VCaP (cell line): ENCODE measurements around the gene CMTM5.
"Not testable (repeated sequence)": the region's sequence is repeated elsewhere in the genome, so short reads cannot be mapped to it uniquely, and the experiment has no call there.

Source experiments
- H3K27ac ChIP-seq: fragments of 450-650 bp; 2 replicates; pipeline ENCODE4 v1.5.1; 2017
- CTCF ChIP-seq: fragments of 450-650 bp; conservative IDR thresholded peaks from 2 replicates; pipeline ENCODE4 v1.5.1; 2017; ENCODE audit warnings: mild to moderate bottlenecking, moderate library complexity

Gene CMTM5

GRCh38 chr14:23380976-23381375 is 4.1 kb downstream of the CMTM5 start:
- TF ChIP-seq CTCF, result no peak
- H3K27ac ChIP-seq, result no peak overlapping the region

DNA sequence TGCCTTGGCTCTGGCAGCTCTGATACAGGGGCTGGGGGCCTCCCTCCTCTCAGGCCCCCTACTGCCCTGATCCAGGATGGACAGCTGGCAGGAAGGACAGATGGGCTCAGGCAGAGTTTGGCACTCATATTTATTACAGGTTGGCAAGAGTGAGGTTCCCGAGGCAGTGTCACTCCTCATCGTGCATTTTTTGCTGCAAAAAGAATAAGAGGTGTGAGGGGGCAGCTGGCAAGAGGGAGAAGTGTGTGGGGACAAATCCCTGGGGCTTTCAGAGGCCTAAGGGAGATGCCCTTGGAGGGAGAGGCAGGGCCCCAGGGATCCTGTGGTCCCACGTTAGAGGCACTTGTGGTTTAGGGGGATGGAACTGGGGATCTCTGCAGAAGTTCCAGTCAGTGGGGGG is 5.0 kb downstream of the CMTM5 start:
- H3K27ac ChIP-seq, result no peak overlapping the region
- TF ChIP-seq CTCF, result no peak

- H3K27ac ChIP-seq, result no peak overlapping the region
- TF ChIP-seq CTCF, result no peak
Observed at GRCh38 chr14:23382276-23382675, 5.4 kb downstream of the CMTM5 start.

DNA sequence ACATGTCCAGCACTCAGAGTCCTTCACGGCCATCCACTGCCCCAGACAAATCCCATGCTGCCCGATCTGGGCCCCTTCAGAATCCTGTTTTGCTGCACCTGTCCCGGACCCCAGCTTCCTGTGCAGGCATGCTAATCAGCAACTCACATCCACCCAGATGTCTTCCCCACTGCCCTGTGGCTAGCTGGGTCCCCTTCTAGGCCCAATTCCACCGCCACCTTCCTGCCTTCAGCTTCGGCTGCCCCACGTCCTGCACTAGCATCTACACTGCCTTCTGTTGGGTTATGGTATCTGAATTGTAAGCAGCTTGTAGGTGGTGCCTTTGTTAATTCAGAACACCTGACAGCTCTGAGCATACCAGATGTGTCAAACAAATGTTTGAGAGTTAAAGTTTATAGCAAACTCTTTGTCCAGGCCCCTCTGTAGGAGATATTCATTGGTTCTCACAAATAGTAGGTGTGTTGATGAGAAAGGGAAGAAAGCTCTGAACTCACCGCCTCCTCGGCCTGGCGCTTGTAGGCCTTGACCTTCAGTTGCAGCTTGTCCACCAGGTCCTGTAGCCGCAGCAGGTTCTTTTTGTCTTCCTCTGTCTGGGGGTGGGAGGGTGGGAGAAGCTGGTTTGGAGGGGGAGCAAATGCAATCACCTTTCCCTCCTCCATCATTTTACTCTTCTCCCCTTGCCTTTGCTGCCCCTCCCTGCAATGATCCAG is 6.0 kb downstream of the CMTM5 start:
- H3K27ac ChIP-seq, result no peak overlapping the region
- TF ChIP-seq CTCF, result no peak

GRCh38 chr14:23384364-23385080 is 7.7 kb downstream of the CMTM5 start:
- no peak overlapping the region for H3K27ac ChIP-seq
- no peak for TF ChIP-seq CTCF

GRCh38 chr14:23385244-23385641 is 8.4 kb downstream of the CMTM5 start:
- no peak for TF ChIP-seq CTCF
- H3K27ac ChIP-seq, result no peak overlapping the region

GRCh38 chr14:23385642-23386265 is 8.9 kb downstream of the CMTM5 start:
- no peak overlapping the region for H3K27ac ChIP-seq
- no peak for TF ChIP-seq CTCF

DNA sequence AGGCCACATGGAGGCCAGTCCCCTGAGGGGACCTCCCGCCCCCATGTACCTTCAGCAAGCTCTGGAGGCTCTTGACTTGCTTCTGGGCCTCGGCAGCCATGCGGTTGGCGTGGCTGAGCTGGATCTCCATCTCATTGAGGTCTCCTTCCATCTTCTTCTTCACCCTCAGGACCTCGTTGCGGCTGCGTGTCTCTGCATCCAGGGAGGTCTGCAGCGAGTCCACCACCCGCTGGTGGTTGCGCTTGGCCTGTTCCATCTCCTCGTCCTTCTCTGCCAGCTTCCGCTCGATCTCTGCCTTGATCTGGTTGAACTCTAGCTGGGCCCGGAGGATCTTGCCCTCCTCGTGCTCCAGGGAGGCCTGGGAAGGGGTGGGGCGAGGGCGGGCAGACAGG is 9.4 kb downstream of the CMTM5 start:
- not testable (repeated sequence) for H3K27ac ChIP-seq
